Keratinocyte (primary cell): Measurements from ENCODE around the gene E2F7.

ENCODE experiments used
- CTCF ChIP-seq, 3 experiments: IDR thresholded peaks in 1 of 3; conservative IDR thresholded peaks in 1 of 3; optimal IDR thresholded peaks in 1 of 3; 2 replicates in 2 of 3; 3 replicates in 1 of 3; pipeline versions ENCODE3 to v1.5.1; 2011; ENCODE audit warnings: low read length in 3 of 3, mild to moderate bottlenecking in 3 of 3, moderate library complexity in 2 of 3, control low read depth in 1 of 3, inconsistent platforms in 1 of 3; ENCODE audit not compliant: insufficient read depth in 2 of 3; ENCODE audit errors: extremely low read depth in 1 of 3
- EZH2 ChIP-seq: IDR thresholded peaks from one replicate; pipeline ENCODE4 v1.6.1; 2012; ENCODE audit warnings: inconsistent platforms, mild to moderate bottlenecking, low read length, moderate library complexity

DNA sequence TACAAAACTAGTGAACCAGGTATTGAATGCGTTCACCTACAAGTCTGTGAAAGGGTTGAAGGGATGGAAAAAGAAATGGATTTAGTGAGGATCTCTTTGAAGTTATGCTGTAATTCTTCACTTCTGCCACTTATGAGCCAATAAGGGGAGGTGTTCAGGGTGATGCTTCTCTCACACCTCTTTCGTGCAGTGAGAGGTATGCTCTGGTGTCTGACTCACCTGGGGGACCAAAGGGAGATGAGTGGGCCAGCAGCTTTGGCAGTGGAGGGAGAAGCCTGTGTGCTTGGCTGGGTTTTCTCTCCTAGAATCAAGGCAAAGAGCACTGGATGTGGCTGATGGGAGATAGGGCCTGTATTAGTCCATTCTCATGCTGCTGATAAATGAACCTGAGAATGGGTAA is 45.4 kb downstream of the E2F7 start:
- no peak for TF ChIP-seq CTCF (optimal IDR thresholded peaks at IDR 0.05 in 1 of 3, IDR thresholded peaks at IDR 0.05 in 1 of 3, conservative IDR thresholded peaks at IDR 0.05 in 1 of 3; ENCODE audit: extremely low read depth in 1 of 3, insufficient read depth in 2 of 3, low read length in 3 of 3)
- no peak for TF ChIP-seq EZH2
